ENCODE results near the gene MACROD2.

Gene MACROD2

GRCh38 chr20:15253431-15253830 is 1258.1 kb downstream of the MACROD2 start:
- no peak overlapping the region for H3K4me2 ChIP-seq

GRCh38 chr20:15256676-15257568 is 1261.6 kb downstream of the MACROD2 start:
- no peaks in the 10 kb centered on the region for H3K27me3 ChIP-seq
- H3K9ac ChIP-seq = no peak overlapping the region
- TF ChIP-seq Cebpa-rat (IDR thresholded peaks at IDR 0.05) = no peak

More at GRCh38 chr20:15253431-15253830, 1258.1 kb downstream of the MACROD2 start:
- H3K36me3 ChIP-seq = no peaks in the 10 kb centered on the region
- H3K27me3 ChIP-seq = no peaks in the 10 kb centered on the region
- no peaks in the 10 kb centered on the region for H4K20me1 ChIP-seq
- H3K9me3 ChIP-seq = no peaks in the 10 kb centered on the region
- no peaks in the 10 kb centered on the region for H3K4me1 ChIP-seq
- H3K9ac ChIP-seq = no peak overlapping the region
- TF ChIP-seq Cebpa-rat (IDR thresholded peaks at IDR 0.05) = no peak
- H3K27ac ChIP-seq = no peak overlapping the region
- no peak overlapping the region for H3K4me3 ChIP-seq

DNA sequence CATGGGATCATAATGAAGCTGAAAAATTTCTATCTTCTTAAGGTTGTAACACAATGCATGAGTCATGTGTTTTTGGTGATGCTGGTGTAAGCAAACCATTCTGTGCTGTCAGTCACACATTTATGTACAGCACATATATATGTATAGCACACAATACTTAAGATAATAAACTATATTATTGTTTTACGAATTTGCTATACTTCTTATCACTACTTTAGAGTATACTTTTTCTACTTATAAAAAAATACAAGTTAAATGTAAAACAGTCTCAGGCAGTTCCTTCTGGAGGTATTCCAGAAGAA is 1262.2 kb downstream of the MACROD2 start:
- Histone ChIP-seq H3K27me3 (no peaks in the 10 kb centered on the region), H3K4me1 (no peaks in the 10 kb centered on the region), H3K9me3 (no peaks in the 10 kb centered on the region), H3K9ac (no peak overlapping the region), H3K27ac (no peak overlapping the region), H3K36me3 (no peaks in the 10 kb centered on the region), H4K20me1 (no peaks in the 10 kb centered on the region), H3K4me3 (no peak overlapping the region), H3K4me2 (no peak overlapping the region)
- TF ChIP-seq Cebpa-rat (IDR thresholded peaks at IDR 0.05) = no peak

More at GRCh38 chr20:15256676-15257568, 1261.6 kb downstream of the MACROD2 start:
- no peak overlapping the region for H3K4me3 ChIP-seq
- no peak overlapping the region for H3K27ac ChIP-seq
- no peaks in the 10 kb centered on the region for H3K4me1 ChIP-seq
- H3K4me2 ChIP-seq = no peak overlapping the region
- no peaks in the 10 kb centered on the region for H3K36me3 ChIP-seq
- H4K20me1 ChIP-seq = no peaks in the 10 kb centered on the region
- H3K9me3 ChIP-seq = no peaks in the 10 kb centered on the region

DNA sequence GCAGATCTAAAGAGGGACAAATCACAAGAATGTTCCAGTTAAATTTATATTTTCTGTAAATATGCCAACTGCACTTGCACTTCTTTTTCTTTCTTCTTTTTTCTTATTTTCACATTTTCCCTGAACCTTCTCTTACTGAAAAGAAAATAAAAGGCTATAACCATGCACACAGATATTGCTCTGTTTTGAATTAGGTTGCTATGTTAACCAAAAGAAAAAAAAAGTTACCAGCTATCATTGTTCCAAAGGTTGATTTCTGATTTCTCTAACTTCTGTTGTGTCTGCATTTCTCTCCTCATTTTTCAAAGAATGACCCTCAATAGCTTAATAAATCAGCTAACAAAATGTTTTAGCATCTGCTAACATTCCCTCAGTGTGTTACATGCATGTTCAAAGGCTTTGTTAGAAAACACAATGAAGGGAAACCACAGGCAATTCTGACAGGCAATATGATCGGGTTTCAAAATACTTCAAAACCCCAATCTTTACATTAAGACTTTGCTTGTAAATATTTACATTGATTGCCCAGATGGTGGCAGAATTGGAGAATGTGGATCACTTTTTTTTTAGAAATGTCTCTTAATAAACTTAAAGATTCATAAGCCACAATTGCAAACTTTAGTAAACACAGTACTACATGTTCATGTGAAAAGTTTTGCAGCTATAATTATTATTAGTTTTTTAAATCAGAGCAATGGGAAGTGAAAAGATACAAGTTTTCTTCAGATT is 1270.4 kb downstream of the MACROD2 start:
- no peaks in the 10 kb centered on the region for H3K27me3 ChIP-seq
- H3K4me2 ChIP-seq = no peak overlapping the region
- no peak overlapping the region for H3K4me3 ChIP-seq
- peaks cover 13% of the 10 kb centered on the region for H3K4me1 ChIP-seq
- H3K27ac ChIP-seq = no peak overlapping the region
- no peaks in the 10 kb centered on the region for H3K36me3 ChIP-seq
- no peak for TF ChIP-seq Cebpa-rat (IDR thresholded peaks at IDR 0.05)
- H3K9me3 ChIP-seq = no peaks in the 10 kb centered on the region
- H3K9ac ChIP-seq = no peak overlapping the region
- H4K20me1 ChIP-seq = no peaks in the 10 kb centered on the region

GRCh38 chr20:15267935-15268334 is 1272.6 kb downstream of the MACROD2 start:
- H3K4me1 ChIP-seq = peaks cover 13% of the 10 kb centered on the region
- H3K27me3 ChIP-seq = no peaks in the 10 kb centered on the region
- no peaks in the 10 kb centered on the region for H3K9me3 ChIP-seq
- H3K4me3 ChIP-seq = no peak overlapping the region
- no peaks in the 10 kb centered on the region for H3K36me3 ChIP-seq
- no peak for TF ChIP-seq Cebpa-rat (IDR thresholded peaks at IDR 0.05)
- H3K4me2 ChIP-seq = no peak overlapping the region
- H3K9ac ChIP-seq = no peak overlapping the region
- no peaks in the 10 kb centered on the region for H4K20me1 ChIP-seq
- H3K27ac ChIP-seq = no peak overlapping the region

- no peaks in the 10 kb centered on the region for H3K4me1 ChIP-seq
- H4K20me1 ChIP-seq = no peaks in the 10 kb centered on the region
- no peak overlapping the region for H3K4me2 ChIP-seq
- no peaks in the 10 kb centered on the region for H3K27me3 ChIP-seq
- peaks cover 9% of the 10 kb centered on the region; the same call in 1 of the 2 replicates for H3K9me3 ChIP-seq
- no peak for TF ChIP-seq Cebpa-rat (IDR thresholded peaks at IDR 0.05)
- no peaks in the 10 kb centered on the region for H3K36me3 ChIP-seq
- H3K9ac ChIP-seq = no peak overlapping the region
- no peak overlapping the region for H3K27ac ChIP-seq
- H3K4me3 ChIP-seq = no peak overlapping the region
These were observed 1282.7 kb downstream of the MACROD2 start for GRCh38 chr20:15278041-15278440.

- Histone ChIP-seq H3K36me3 (no peaks in the 10 kb centered on the region), H4K20me1 (no peaks in the 10 kb centered on the region), H3K9ac (no peak overlapping the region), H3K4me3 (no peak overlapping the region), H3K4me1 (peaks cover 11% of the 10 kb centered on the region; the same call in 1 of the 2 replicates), H3K9me3 (no peaks in the 10 kb centered on the region), H3K27ac (no peak overlapping the region), H3K4me2 (no peak overlapping the region), H3K27me3 (no peaks in the 10 kb centered on the region)
- TF ChIP-seq Cebpa-rat (IDR thresholded peaks at IDR 0.05) = no peak
These were observed 1292.0 kb downstream of the MACROD2 start for GRCh38 chr20:15287329-15287728.

DNA sequence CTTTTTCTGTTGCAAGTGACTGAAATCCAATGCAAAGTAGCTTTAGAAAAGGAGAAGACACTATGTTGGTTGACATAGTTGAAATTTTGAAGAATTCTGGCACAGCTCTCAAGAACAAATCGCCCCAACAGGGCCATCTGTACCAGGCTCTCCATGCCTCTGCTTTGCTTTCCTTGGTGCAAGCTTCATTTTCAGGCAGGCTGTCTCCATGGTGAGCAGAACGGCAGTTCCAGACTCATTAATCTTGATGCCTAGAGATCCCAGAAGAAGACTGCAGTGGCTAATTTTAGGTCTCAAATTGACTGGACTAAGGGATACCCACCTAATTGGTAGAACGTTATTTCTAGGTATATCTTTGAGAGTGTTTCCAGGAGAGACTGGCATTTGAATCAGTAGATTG is 1292.8 kb downstream of the MACROD2 start:
- Histone ChIP-seq H3K4me1 (peaks cover 11% of the 10 kb centered on the region; the same call in 1 of the 2 replicates), H3K9ac (no peak overlapping the region), H4K20me1 (no peaks in the 10 kb centered on the region), H3K27me3 (no peaks in the 10 kb centered on the region), H3K27ac (no peak overlapping the region), H3K9me3 (no peaks in the 10 kb centered on the region), H3K4me3 (no peak overlapping the region), H3K36me3 (no peaks in the 10 kb centered on the region), H3K4me2 (no peak overlapping the region)
- no peak for TF ChIP-seq Cebpa-rat (IDR thresholded peaks at IDR 0.05)

GRCh38 chr20:15289337-15289736 is 1294.0 kb downstream of the MACROD2 start:
- Histone ChIP-seq H3K9me3 (no peaks in the 10 kb centered on the region), H3K36me3 (no peaks in the 10 kb centered on the region), H3K4me3 (no peak overlapping the region), H4K20me1 (no peaks in the 10 kb centered on the region), H3K4me1 (peaks cover 11% of the 10 kb centered on the region; the same call in 1 of the 2 replicates), H3K27me3 (no peaks in the 10 kb centered on the region), H3K4me2 (no peak overlapping the region), H3K9ac (no peak overlapping the region), H3K27ac (no peak overlapping the region)
- no peak for TF ChIP-seq Cebpa-rat (IDR thresholded peaks at IDR 0.05)

DNA sequence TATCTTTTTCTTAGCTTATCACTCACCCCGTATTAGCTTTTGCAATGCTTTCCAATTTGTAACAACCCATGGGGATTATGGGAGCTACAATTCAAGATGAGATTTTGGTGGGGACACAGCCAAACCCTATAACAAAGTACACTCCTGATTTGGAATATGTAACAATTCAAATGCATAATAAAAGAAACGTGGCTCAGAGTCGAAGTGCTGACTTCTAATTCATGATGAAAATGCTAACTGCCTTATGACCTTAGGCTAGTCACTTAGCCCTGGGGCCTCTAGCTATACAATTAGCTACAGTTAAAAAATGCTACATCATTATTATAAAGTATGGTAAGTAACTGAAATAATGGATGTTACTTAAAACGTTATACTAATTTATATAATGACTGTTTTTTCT is 1297.1 kb downstream of the MACROD2 start:
- Histone ChIP-seq H3K36me3 (no peaks in the 10 kb centered on the region), H3K27ac (no peak overlapping the region), H3K4me1 (peaks cover 11% of the 10 kb centered on the region; the same call in 1 of the 2 replicates), H3K9ac (no peak overlapping the region), H4K20me1 (no peaks in the 10 kb centered on the region), H3K4me2 (no peak overlapping the region), H3K27me3 (no peaks in the 10 kb centered on the region), H3K9me3 (no peaks in the 10 kb centered on the region), H3K4me3 (no peak overlapping the region)
- no peak for TF ChIP-seq Cebpa-rat (IDR thresholded peaks at IDR 0.05)

Measured in BLaER1 (cell line).